Panc1 (cell line): ENCODE results near the gene OSBPL10. TPM values are rescaled to one million over a fixed set of nuclear protein-coding genes. Genes with fewer than 3 reads are reported as not detected.

Source experiments
- ATAC-seq: fragments of 200-7000 bp; cut with Tn5 transposase; 2 replicates; pipeline ENCODE4 v1.9.1; 2020; ENCODE audit warnings: mild to moderate bottlenecking, moderate library complexity
- BruUV-seq: library from RNA; stranded (reverse); fragments of 400-500 nt; replicated peaks from 2 replicates; lab custom pipeline; 2021; lab: Mats Ljungman, UMichigan
- CTCF ChIA-PET: fragments of 300-600 bp; sonication (Branson Sonifier 250); formaldehyde crosslinking; loops from one replicate; lab custom pipeline; 2022; ENCODE audit warnings: antibody characterized with exemption; lab: Charles Lee
- POLR2A ChIA-PET: fragments of 300-600 bp; sonication (Branson Sonifier 250); formaldehyde crosslinking; loops from one replicate; lab custom pipeline; 2022; ENCODE audit warnings: antibody characterized with exemption; lab: Charles Lee
- DNase-seq: peaks from one replicate; pipeline ENCODE4 v3.0.0-alpha.2; 2010; ENCODE audit warnings: low read depth, low spot score
- H3K27ac ChIP-seq: 2 replicates; pipeline ENCODE4 v1.5.1; 2011; ENCODE audit warnings: mild to moderate bottlenecking, low read length, inconsistent platforms
- H3K27me3 ChIP-seq: fragments of 200-500 bp; sonication (Bioruptor generic); 2 replicates; pipeline ENCODE4 v1.6.0; 2014; ENCODE audit warnings: low read length, inconsistent platforms; ENCODE audit not compliant: control insufficient read depth, insufficient read depth
- H3K36me3 ChIP-seq: fragments of 200-500 bp; sonication (Bioruptor generic); 2 replicates; pipeline ENCODE4 v1.5.1; 2014; ENCODE audit warnings: inconsistent platforms, mild to moderate bottlenecking, low read length, moderate library complexity; ENCODE audit not compliant: control insufficient read depth, insufficient read depth
- H3K4me1 ChIP-seq: 2 replicates; pipeline ENCODE4 v1.5.1; 2011; ENCODE audit warnings: inconsistent platforms, mild to moderate bottlenecking, low read length, moderate library complexity; ENCODE audit not compliant: control insufficient read depth, insufficient read depth
- H3K4me3 ChIP-seq, 2 experiments: 2 replicates each; pipeline ENCODE4 v1.5.1; 2011 to 2012; ENCODE audit warnings: low read depth in 2 of 2, low read length in 2 of 2, mild to moderate bottlenecking in 2 of 2, inconsistent platforms in 1 of 2, moderate library complexity in 1 of 2
- H3K9me3 ChIP-seq: fragments of 200-500 bp; sonication (Bioruptor generic); 2 replicates; pipeline ENCODE4 v1.5.1; 2014; ENCODE audit warnings: low read depth, mild to moderate bottlenecking, inconsistent platforms, low read length, moderate library complexity; ENCODE audit not compliant: control insufficient read depth, insufficient read depth
- POLR2AphosphoS5 ChIP-seq: IDR thresholded peaks from 2 replicates; pipeline ENCODE4 v1.6.1; 2012; ENCODE audit warnings: mild to moderate bottlenecking, low read depth, low read length, moderate library complexity
- REST ChIP-seq, 2 experiments: IDR thresholded peaks; 2 replicates each; pipeline ENCODE4 v1.6.1; 2011 to 2012; ENCODE audit warnings: low read depth in 2 of 2, control low read depth in 1 of 2, low read length in 1 of 2, mild to moderate bottlenecking in 1 of 2, moderate library complexity in 1 of 2; ENCODE audit not compliant: insufficient read depth in 1 of 2
- SIN3A ChIP-seq: IDR thresholded peaks from 2 replicates; pipeline ENCODE4 v1.6.1; 2012; ENCODE audit warnings: low read depth, mild to moderate bottlenecking, low read length, moderate library complexity, borderline replicate concordance; ENCODE audit not compliant: insufficient read depth
- TCF7L2 ChIP-seq: IDR thresholded peaks from 2 replicates; pipeline ENCODE4 v1.6.1; 2011; ENCODE audit warnings: mild to moderate bottlenecking, low read depth, low read length, inconsistent platforms
- in situ Hi-C: cut with HindIII; loops from 2 replicates; pipeline ENCODE4 v1.10.0; 2016; ENCODE audit warnings: low sequenced_read_pairs, low pct_unique_long_range_greater_than_20kb
- intact Hi-C: fragments of 100-400 bp; cut with micrococcal nuclease; formaldehyde crosslinking; loops from one replicate; pipeline ENCODE4 v1.10.0; 2022; ENCODE audit not compliant: unreplicated experiment
- total RNA-seq: library from RNA; stranded (reverse); gene quantifications from one replicate; pipeline ENCODE4 v1.2.1, GENCODE V29; 2021; ENCODE audit not compliant: unreplicated experiment
- TF ChIP-seq, protein P1 (sequence below): fragments of 450-650 bp; IDR thresholded peaks from 2 replicates; pipeline ENCODE4 v1.5.1; 2017; ENCODE audit warnings: mild to moderate bottlenecking

OSBPL10 gene
- total RNA-seq, 1 experiment from 2014 or later: 88.1 TPM

- ChIA-PET CTCF (no interaction called here), POLR2A (no interaction called here)
- in situ Hi-C loops: no loop called here
- DNase-seq (no peak), ATAC-seq (no peak)
- BruUV-seq: no TSS peak
- TF ChIP-seq TCF7L2: no peak
- TF ChIP-seq, protein P1, sequence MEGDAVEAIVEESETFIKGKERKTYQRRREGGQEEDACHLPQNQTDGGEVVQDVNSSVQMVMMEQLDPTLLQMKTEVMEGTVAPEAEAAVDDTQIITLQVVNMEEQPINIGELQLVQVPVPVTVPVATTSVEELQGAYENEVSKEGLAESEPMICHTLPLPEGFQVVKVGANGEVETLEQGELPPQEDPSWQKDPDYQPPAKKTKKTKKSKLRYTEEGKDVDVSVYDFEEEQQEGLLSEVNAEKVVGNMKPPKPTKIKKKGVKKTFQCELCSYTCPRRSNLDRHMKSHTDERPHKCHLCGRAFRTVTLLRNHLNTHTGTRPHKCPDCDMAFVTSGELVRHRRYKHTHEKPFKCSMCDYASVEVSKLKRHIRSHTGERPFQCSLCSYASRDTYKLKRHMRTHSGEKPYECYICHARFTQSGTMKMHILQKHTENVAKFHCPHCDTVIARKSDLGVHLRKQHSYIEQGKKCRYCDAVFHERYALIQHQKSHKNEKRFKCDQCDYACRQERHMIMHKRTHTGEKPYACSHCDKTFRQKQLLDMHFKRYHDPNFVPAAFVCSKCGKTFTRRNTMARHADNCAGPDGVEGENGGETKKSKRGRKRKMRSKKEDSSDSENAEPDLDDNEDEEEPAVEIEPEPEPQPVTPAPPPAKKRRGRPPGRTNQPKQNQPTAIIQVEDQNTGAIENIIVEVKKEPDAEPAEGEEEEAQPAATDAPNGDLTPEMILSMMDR: no peak
- no peak for TF ChIP-seq SIN3A
- H3K36me3 ChIP-seq: peaks cover 16% of the 10 kb centered on the region; the same call in 1 of the 2 replicates
- H3K27ac ChIP-seq: no peak overlapping the region
- H3K9me3 ChIP-seq: no peaks in the 10 kb centered on the region
- H3K4me3 ChIP-seq: no peak overlapping the region
- no peaks in the 10 kb centered on the region for H3K4me1 ChIP-seq
- intact Hi-C loops: no loop called here
- no peaks in the 10 kb centered on the region for H3K27me3 ChIP-seq
Observed at GRCh38 chr3:31622636-31623288, 358.3 kb downstream of the OSBPL10 start.

GRCh38 chr3:31621314-31621713, 359.7 kb downstream of the OSBPL10 start:
- Histone ChIP-seq H3K36me3 (peaks cover 16% of the 10 kb centered on the region; the same call in 1 of the 2 replicates), H3K4me3 (no peak overlapping the region), H3K4me1 (no peaks in the 10 kb centered on the region), H3K27ac (no peak overlapping the region), H3K27me3 (no peaks in the 10 kb centered on the region), H3K9me3 (no peaks in the 10 kb centered on the region)
- BruUV-seq: no TSS peak
- TF ChIP-seq TCF7L2: no peak
- no peak for TF ChIP-seq SIN3A
- TF ChIP-seq, protein P1: no peak
- TF ChIP-seq POLR2AphosphoS5: no peak
- no peak for TF ChIP-seq REST (IDR thresholded peaks at IDR 0.05; ENCODE audit: insufficient read depth in 1 of 2, low read depth in 2 of 2, low read length in 1 of 2)
- POLR2A ChIA-PET: interaction anchor here (0.6 kb wide), 1 partner anchor 1551 kb away, joined by 8 read pairs; no protein-coding TSS in a partner anchor
- DNase-seq (no peak), ATAC-seq (no peak)
- intact Hi-C loops (no loop called here), in situ Hi-C loops (no loop called here)
- CTCF ChIA-PET: no interaction called here
